NCI-H2029 treated with DMSO at 0.1 percent for 48 hours (cell line): ENCODE results near the gene CTSC.
"Not testable (repeated sequence)": the region's sequence is repeated elsewhere in the genome, so short reads cannot be mapped to it uniquely, and the experiment has no call there.

ENCODE experiments used
- DNase-seq: peaks from one replicate; lab custom pipeline; 2025; lab: John Stamatoyannopoulos, UW

CTSC gene

GRCh38 chr11:88282747-88283515, 54.6 kb downstream of the CTSC start:
- no peak for DNase-seq

- DNase-seq: no peak
These were observed 56.2 kb downstream of the CTSC start for GRCh38 chr11:88281317-88281712.

GRCh38 chr11:88280673-88281316, 56.7 kb downstream of the CTSC start:
- no peak for DNase-seq

- DNase-seq: no peak
These were observed 60.1 kb downstream of the CTSC start for GRCh38 chr11:88277349-88277915.

GRCh38 chr11:88275636-88276035, 61.9 kb downstream of the CTSC start:
- DNase-seq: no peak

GRCh38 chr11:88266919-88267318, 70.6 kb downstream of the CTSC start:
- no peak for DNase-seq

GRCh38 chr11:88266157-88266556, 71.4 kb downstream of the CTSC start:
- no peak for DNase-seq

GRCh38 chr11:88259431-88259830, 78.1 kb downstream of the CTSC start:
- no peak for DNase-seq

GRCh38 chr11:88252208-88252607, 85.3 kb downstream of the CTSC start:
- no peak for DNase-seq

GRCh38 chr11:88250566-88251242, 86.8 kb downstream of the CTSC start:
- no peak for DNase-seq

GRCh38 chr11:88249706-88250105, 87.8 kb downstream of the CTSC start:
- no peak for DNase-seq

- no peak for DNase-seq
These were observed 90.8 kb downstream of the CTSC start for GRCh38 chr11:88246696-88247095.

- not testable (repeated sequence) for DNase-seq
These were observed 92.0 kb downstream of the CTSC start for GRCh38 chr11:88245576-88245975.
